Neuronal stem cell (in vitro differentiated cells): ENCODE measurements around the gene NNT.
"Not testable (repeated sequence)": the region's sequence is repeated elsewhere in the genome, so short reads cannot be mapped to it uniquely, and the experiment has no call there.

Experiments
- DNase-seq: peaks from one replicate; pipeline ENCODE4 v3.0.0-alpha.2; 2013; ENCODE audit warnings: low spot score
- H2AFZ ChIP-seq: one replicate; pipeline ENCODE4 v1.6.1; 2013; ENCODE audit warnings: mild to moderate bottlenecking, low read length, inconsistent platforms
- H2AK5ac ChIP-seq: 2 replicates; pipeline ENCODE4 v1.6.1; 2013; ENCODE audit warnings: low read depth, mild to moderate bottlenecking, inconsistent platforms, low read length, moderate library complexity, mixed read lengths
- H2BK120ac ChIP-seq: 2 replicates; pipeline ENCODE4 v1.6.1; 2013; ENCODE audit warnings: low read depth, mild to moderate bottlenecking, inconsistent platforms, low read length, moderate library complexity, mixed read lengths
- H2BK12ac ChIP-seq: one replicate; pipeline ENCODE4 v1.6.1; 2013; ENCODE audit warnings: low read length, inconsistent platforms
- H2BK15ac ChIP-seq: 2 replicates; pipeline ENCODE4 v1.6.1; 2013; ENCODE audit warnings: mild to moderate bottlenecking, low read length, inconsistent platforms, mixed read lengths
- H2BK5ac ChIP-seq: one replicate; pipeline ENCODE4 v1.6.1; 2013; ENCODE audit warnings: inconsistent platforms, mild to moderate bottlenecking, low read length, moderate library complexity
- H3K14ac ChIP-seq: one replicate; pipeline ENCODE4 v1.6.1; 2013; ENCODE audit warnings: low read length, inconsistent platforms
- H3K18ac ChIP-seq: 2 replicates; pipeline ENCODE4 v1.6.1; 2013; ENCODE audit warnings: low read length, inconsistent platforms
- H3K23ac ChIP-seq: 2 replicates; pipeline ENCODE4 v1.6.1; 2013; ENCODE audit warnings: low read depth, mild to moderate bottlenecking, mixed read lengths, low read length, inconsistent platforms; ENCODE audit not compliant: poor library complexity
- H3K27ac ChIP-seq: replicated peaks from 3 replicates; pipeline ENCODE4 v1.5.1; 2013; ENCODE audit warnings: low read length, inconsistent platforms
- H3K27me3 ChIP-seq, 3 experiments: 2 replicates each; pipeline ENCODE4 v1.6.1; 2013; ENCODE audit warnings: low read length in 3 of 3, mild to moderate bottlenecking in 2 of 3, inconsistent platforms in 1 of 3, low read depth in 1 of 3, mixed read lengths in 1 of 3, moderate library complexity in 1 of 3; ENCODE audit not compliant: control insufficient read depth in 3 of 3, insufficient read depth in 3 of 3
- H3K36me3 ChIP-seq, 2 donors: replicated peaks in 1 of 2; 2 replicates each; pipeline ENCODE4 v1.6.1; 2013; ENCODE audit warnings: low read length in 2 of 2; ENCODE audit not compliant: control insufficient read depth in 2 of 2, insufficient read depth in 2 of 2
- H3K4ac ChIP-seq: 2 replicates; pipeline ENCODE4 v1.6.1; 2013; ENCODE audit warnings: inconsistent platforms, mild to moderate bottlenecking, low read length, moderate library complexity
- H3K4me1 ChIP-seq, 2 donors: 1 replicate in 1 of 2; 2 replicates in 1 of 2; pipeline ENCODE4 v1.6.1; 2013; ENCODE audit warnings: low read length in 2 of 2, low read depth in 1 of 2; ENCODE audit not compliant: control insufficient read depth in 2 of 2, insufficient read depth in 1 of 2
- H3K4me2 ChIP-seq: one replicate; pipeline ENCODE4 v1.6.1; 2013; ENCODE audit warnings: mild to moderate bottlenecking, low read length, inconsistent platforms; ENCODE audit not compliant: insufficient read depth, poor library complexity, severe bottlenecking
- H3K4me3 ChIP-seq, 2 donors: 2 replicates each; pipeline ENCODE4 v1.5.1; 2013; ENCODE audit warnings: low read length in 2 of 2, mild to moderate bottlenecking in 2 of 2, inconsistent platforms in 1 of 2, moderate library complexity in 1 of 2
- H3K79me1 ChIP-seq: one replicate; pipeline ENCODE4 v1.6.1; 2013; ENCODE audit warnings: low read depth, mild to moderate bottlenecking, inconsistent platforms, low read length, moderate library complexity
- H3K9ac ChIP-seq: one replicate; pipeline ENCODE4 v1.6.1; 2013; ENCODE audit warnings: mild to moderate bottlenecking, low read depth, low read length, inconsistent platforms; ENCODE audit not compliant: poor library complexity
- H3K9me3 ChIP-seq, 2 donors: replicated peaks in 1 of 2; 2 replicates each; pipeline versions ENCODE3 to v1.6.1; 2013; ENCODE audit warnings: low read length in 2 of 2, mild to moderate bottlenecking in 2 of 2, inconsistent platforms in 1 of 2, low read depth in 1 of 2, mixed read lengths in 1 of 2, moderate library complexity in 1 of 2; ENCODE audit not compliant: control insufficient read depth in 2 of 2, insufficient read depth in 1 of 2
- H4K8ac ChIP-seq: one replicate; pipeline ENCODE4 v1.6.1; 2013; ENCODE audit warnings: low read depth, mild to moderate bottlenecking, inconsistent platforms, low read length, moderate library complexity
- H4K91ac ChIP-seq: one replicate; pipeline ENCODE4 v1.6.1; 2013; ENCODE audit warnings: low read length, low read depth, mild to moderate bottlenecking, inconsistent platforms; ENCODE audit not compliant: poor library complexity
- WGBS, 2 donors: extraction: QIAGEN DNeasy Blood & Tissue Kit; methylation state at CpG; one replicate each; pipeline ENCODE4 v1.1.7; 2013; ENCODE audit warnings: missing lambda C conversion rate in 2 of 2, mixed read lengths in 1 of 2; ENCODE audit not compliant: insufficient read length in 2 of 2, insufficient replicate concordance in 1 of 2; ENCODE audit errors: extremely low coverage in 2 of 2; 5-methylcytosine and 5-hydroxymethylcytosine counted together

Gene NNT

GRCh38 chr5:43702293-43702692 lies 99.3 kb downstream of the NNT start:
- Histone ChIP-seq H3K14ac (no peak overlapping the region), H2BK120ac (no peak overlapping the region), H3K27me3 (no peaks in the 10 kb centered on the region), H3K23ac (no peak overlapping the region), H3K36me3 (peaks cover 2 to 40% of the 10 kb centered on the region in 2 donors), H3K79me1 (no peaks in the 10 kb centered on the region), H3K4ac (no peak overlapping the region), H4K8ac (no peak overlapping the region), H3K18ac (no peak overlapping the region), H3K27ac (no peak overlapping the region), H3K4me1 (no peaks in the 10 kb centered on the region), H3K9ac (no peak overlapping the region), H2BK5ac (no peak overlapping the region), H2BK12ac (no peak overlapping the region), H2AK5ac (no peak overlapping the region), H2BK15ac (no peak overlapping the region), H2AFZ (no peak overlapping the region), H4K91ac (no peak overlapping the region), H3K9me3 (no peaks in the 10 kb centered on the region), H3K4me3 (no peak overlapping the region), H3K4me2 (no peak overlapping the region)
- no peak for DNase-seq
- WGBS, 2 donors, result no CpG with 5 or more reads among the region's 2 CpGs

GRCh38 chr5:43702815-43703214 lies 99.8 kb downstream of the NNT start:
- no peak overlapping the region for H3K4me2 ChIP-seq
- H3K23ac ChIP-seq, result no peak overlapping the region
- no peaks in the 10 kb centered on the region for H3K27me3 ChIP-seq
- peaks cover 2 to 40% of the 10 kb centered on the region in 2 donors for H3K36me3 ChIP-seq
- no peak overlapping the region for H3K27ac ChIP-seq
- DNase-seq, result no peak
- no peak overlapping the region for H4K91ac ChIP-seq
- H2AK5ac ChIP-seq, result no peak overlapping the region
- H2BK15ac ChIP-seq, result no peak overlapping the region
- H3K4ac ChIP-seq, result no peak overlapping the region
- H3K18ac ChIP-seq, result no peak overlapping the region
- WGBS, 2 donors, result no CpG with 5 or more reads among the region's 3 CpGs
- no peaks in the 10 kb centered on the region for H3K9me3 ChIP-seq
- H3K9ac ChIP-seq, result no peak overlapping the region
- no peak overlapping the region for H2BK5ac ChIP-seq
- no peak overlapping the region for H3K4me3 ChIP-seq
- H2AFZ ChIP-seq, result no peak overlapping the region
- H4K8ac ChIP-seq, result no peak overlapping the region
- H2BK12ac ChIP-seq, result no peak overlapping the region
- H3K4me1 ChIP-seq, result no peaks in the 10 kb centered on the region
- no peak overlapping the region for H2BK120ac ChIP-seq
- no peak overlapping the region for H3K14ac ChIP-seq
- H3K79me1 ChIP-seq, result no peaks in the 10 kb centered on the region

- no peak overlapping the region for H2BK120ac ChIP-seq
- no peaks in the 10 kb centered on the region for H3K27me3 ChIP-seq
- H2AFZ ChIP-seq, result no peak overlapping the region
- H2BK12ac ChIP-seq, result no peak overlapping the region
- H3K79me1 ChIP-seq, result no peaks in the 10 kb centered on the region
- no peaks in the 10 kb centered on the region for H3K9me3 ChIP-seq
- no peak overlapping the region for H4K91ac ChIP-seq
- H3K4me3 ChIP-seq, result no peak overlapping the region
- no peak overlapping the region for H3K9ac ChIP-seq
- H3K4me1 ChIP-seq, result no peaks in the 10 kb centered on the region
- H3K23ac ChIP-seq, result no peak overlapping the region
- H3K14ac ChIP-seq, result no peak overlapping the region
- H4K8ac ChIP-seq, result no peak overlapping the region
- H3K4me2 ChIP-seq, result no peak overlapping the region
- WGBS, 2 donors, result no CpG with 5 or more reads among the region's 4 CpGs
- H3K36me3 ChIP-seq, result peaks cover 0 to 40% of the 10 kb centered on the region in 2 donors
- no peak overlapping the region for H3K18ac ChIP-seq
- DNase-seq, result no peak
- no peak overlapping the region for H2BK15ac ChIP-seq
- H2BK5ac ChIP-seq, result no peak overlapping the region
- no peak overlapping the region for H3K27ac ChIP-seq
- H3K4ac ChIP-seq, result no peak overlapping the region
- H2AK5ac ChIP-seq, result no peak overlapping the region
Measured at GRCh38 chr5:43704243-43704642, 101.3 kb downstream of the NNT start.

GRCh38 chr5:43706576-43706975 lies 103.6 kb downstream of the NNT start:
- not testable (repeated sequence) for H4K8ac ChIP-seq, H2BK12ac ChIP-seq, H3K79me1 ChIP-seq, DNase-seq, H3K4me3 ChIP-seq, H3K9ac ChIP-seq, H3K27ac ChIP-seq, H2BK15ac ChIP-seq, H2BK120ac ChIP-seq, H4K91ac ChIP-seq, H3K14ac ChIP-seq, H3K9me3 ChIP-seq, H3K27me3 ChIP-seq, H3K4me1 ChIP-seq, H3K4me2 ChIP-seq, H2AK5ac ChIP-seq, H2BK5ac ChIP-seq, H3K23ac ChIP-seq, H2AFZ ChIP-seq, H3K18ac ChIP-seq, H3K4ac ChIP-seq
- peaks cover 0 to 34% of the 10 kb centered on the region in 2 donors for H3K36me3 ChIP-seq
- WGBS, 2 donors, result no CpG with 5 or more reads among the region's 1 CpG
